NCI-H1694 treated with DMSO at 0.1 percent for 48 hours (cell line): ENCODE results near the gene RGS1.

Experiments
- DNase-seq: peaks from one replicate; lab custom pipeline; 2025; lab: John Stamatoyannopoulos, UW

The RGS1 gene

DNA sequence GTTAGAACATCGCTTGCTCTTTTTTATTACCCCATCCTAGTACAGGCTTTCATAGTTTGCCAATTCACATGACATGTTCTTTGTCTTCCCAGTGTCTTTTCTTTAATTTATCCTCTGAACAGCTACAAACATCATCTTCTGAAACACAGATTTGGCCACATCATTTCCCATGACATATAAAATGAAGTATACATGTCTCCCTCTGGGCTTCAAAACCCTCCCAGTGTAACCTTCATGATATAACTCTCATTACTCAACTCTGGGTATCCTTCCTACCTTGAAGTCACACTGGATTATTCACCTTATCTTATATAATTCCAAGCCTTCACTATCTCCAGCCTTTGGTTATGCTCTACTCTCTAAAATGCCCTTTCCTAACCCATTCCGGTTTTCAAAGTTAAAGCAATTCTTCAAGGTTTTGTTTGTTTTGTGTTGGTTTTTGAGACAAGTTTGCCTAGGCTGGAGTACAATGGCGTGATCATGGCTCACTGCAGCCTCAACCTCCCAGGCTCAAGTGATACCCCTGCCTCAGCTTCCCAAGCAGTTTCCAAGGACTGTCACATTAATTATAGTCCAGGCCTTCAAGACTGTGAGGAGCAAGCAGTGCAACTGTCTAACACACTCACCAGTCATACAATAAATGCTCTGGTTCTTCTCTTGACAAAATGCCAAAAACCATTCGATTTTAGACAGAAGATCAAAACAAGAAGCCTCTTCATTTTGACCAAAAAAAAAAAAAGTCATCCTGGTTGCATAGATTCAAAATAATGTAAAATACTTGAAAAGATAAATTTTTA, 5.8 kb downstream of the RGS1 start:
- DNase-seq: no peak

GRCh38 chr1:192584866-192585265, 9.3 kb downstream of the RGS1 start:
- no peak for DNase-seq

GRCh38 chr1:192587386-192588266, 12.1 kb downstream of the RGS1 start:
- no peak for DNase-seq

DNA sequence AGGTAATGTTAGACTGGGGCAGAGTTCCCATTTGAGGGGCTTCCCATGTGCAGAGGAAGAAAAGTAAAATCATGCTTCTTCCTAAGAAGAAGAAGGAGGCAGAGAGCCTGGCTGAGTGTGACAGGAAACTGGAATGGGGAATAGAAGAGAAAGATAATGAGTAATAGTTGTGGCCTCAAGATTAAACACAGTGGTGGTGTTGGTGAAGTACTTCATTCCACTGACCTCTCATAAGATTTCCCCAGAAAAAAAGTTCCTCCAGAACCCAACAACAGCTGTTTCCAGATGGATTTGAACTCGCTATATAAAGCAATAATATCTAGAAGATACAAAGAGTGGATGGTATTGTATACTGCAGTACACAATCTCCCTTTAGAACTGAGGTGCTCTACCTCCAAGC, 13.0 kb downstream of the RGS1 start:
- no peak for DNase-seq

DNA sequence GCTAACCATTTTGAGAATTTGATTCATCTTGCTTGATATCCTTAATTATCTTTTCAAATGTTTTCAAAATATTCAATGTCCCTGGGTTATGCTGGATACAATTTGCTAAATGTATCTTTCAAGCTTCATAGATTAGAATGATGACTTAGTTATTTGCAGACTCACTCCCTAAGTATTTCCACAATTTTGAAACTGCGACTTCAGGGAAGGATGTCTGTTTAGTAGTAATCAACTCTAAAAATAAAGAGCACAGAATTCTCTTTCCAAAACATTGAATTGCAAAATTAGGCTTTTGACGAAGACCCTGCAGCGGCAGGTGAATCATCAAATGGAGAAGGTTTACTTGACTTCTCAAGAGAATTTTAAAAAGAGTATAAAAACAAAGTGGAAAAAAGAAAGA, 14.2 kb downstream of the RGS1 start:
- DNase-seq: no peak

DNA sequence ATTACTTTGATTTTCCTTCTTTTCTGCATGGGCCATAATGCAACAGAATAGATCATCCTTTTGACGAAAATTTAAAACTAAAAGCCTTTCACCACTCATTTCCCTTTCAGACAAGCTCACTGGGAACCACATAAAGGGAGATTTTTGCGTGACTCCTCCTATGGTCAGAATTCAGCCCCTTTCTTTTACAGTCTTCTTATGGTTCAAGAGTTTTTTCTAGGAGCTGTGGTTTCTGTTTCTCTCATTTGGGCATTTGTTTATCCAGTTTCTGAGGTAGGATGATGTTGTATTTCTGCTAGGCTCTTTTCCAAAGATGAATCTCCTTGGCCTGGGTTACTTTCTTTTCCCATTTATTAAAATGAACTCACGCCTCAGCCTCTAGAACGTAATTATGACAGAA, 16.9 kb downstream of the RGS1 start:
- DNase-seq: no peak

DNA sequence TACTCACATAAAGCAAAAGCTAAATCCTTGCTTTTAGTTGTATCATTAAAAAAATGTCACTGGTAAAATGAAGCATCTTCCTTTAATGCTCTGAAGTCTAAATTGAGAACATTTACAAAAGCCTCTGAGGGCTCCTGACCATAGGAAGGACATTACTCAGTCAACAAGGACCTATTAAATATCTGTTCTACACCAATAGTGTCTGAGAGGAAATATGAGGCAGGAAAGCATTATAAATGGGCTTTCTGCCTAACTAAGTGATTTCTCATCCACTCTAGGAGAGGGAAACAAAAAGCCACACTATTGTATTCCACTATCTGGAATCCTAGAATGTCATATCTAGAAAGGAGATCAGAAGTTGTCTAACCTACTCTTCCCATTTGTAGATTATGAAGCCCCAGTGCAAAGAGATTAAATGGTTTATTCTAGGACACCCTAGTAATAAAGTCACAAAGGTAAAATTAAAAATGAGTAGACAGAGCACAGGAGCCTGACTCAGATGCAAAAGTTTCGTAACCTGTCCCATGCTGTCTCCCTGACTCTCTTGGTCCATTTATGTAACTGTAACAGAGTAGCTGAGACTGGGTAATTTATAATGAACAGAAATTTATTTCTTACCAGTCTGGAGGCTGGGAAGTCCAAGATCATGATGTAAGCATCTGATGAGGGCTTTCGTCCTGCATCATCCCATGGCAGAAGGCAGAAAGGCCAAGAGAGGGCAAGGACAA, 17.6 kb downstream of the RGS1 start:
- no peak for DNase-seq

- DNase-seq: no peak
Measured at GRCh38 chr1:192595299-192595698, 19.7 kb downstream of the RGS1 start.

- DNase-seq: no peak
Measured at GRCh38 chr1:192598589-192598988, 23.0 kb downstream of the RGS1 start.

- DNase-seq: no peak
Measured at GRCh38 chr1:192600275-192600674, 24.7 kb downstream of the RGS1 start.

- no peak for DNase-seq
Measured at GRCh38 chr1:192601143-192601542, 25.6 kb downstream of the RGS1 start.

- no peak for DNase-seq
Measured at GRCh38 chr1:192601567-192601966, 26.0 kb downstream of the RGS1 start.

DNA sequence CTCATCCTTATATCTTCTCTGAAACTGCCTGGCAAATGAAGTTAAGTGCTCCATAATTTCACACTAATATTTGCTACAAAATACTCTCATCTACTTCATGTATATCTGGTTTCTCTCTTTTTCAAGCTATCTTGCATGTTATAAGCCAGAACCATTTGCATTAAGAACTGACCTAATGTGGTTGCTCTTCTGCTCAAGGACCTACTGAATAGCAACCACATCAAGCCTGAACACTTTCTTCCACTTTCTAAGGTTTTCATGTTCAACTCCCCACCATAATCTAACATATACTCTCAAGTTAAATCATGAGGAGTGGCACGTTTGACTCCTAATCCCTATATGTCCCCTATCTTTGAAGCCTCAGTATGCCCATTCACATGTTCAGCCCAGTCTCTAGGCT, 27.2 kb downstream of the RGS1 start:
- no peak for DNase-seq

GRCh38 chr1:192603218-192603787, 27.7 kb downstream of the RGS1 start:
- no peak for DNase-seq

DNA sequence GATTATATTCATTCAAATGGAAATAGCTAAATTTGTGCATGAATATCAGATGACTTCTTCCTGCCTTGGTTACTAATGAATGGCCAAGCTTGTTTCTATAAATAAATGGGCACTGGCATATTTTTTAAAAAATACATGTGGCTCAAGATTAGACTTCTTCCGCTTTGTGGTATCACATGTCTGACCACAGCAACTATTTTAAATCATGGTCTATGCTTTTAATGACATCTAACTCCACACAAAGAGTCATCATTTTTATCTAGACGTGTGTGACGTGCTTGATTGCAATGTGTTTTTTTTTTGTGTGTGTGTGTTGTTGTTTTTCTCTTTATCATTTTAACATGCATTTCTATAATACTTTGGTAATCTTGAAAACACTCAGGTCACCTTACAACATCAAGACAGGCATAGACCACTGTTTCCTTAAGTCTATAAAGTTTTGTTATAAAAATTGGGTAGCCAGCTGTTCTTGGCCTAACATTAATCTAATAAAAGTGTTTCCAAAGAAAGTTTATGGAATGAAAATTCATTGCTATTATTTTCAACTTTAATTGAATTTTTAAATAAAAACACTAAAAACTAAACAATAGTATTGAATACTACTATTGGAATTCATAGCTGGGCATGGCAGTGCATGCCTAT, 29.5 kb downstream of the RGS1 start:
- no peak for DNase-seq

GRCh38 chr1:192608671-192609070, 33.1 kb downstream of the RGS1 start:
- DNase-seq: no peak

DNA sequence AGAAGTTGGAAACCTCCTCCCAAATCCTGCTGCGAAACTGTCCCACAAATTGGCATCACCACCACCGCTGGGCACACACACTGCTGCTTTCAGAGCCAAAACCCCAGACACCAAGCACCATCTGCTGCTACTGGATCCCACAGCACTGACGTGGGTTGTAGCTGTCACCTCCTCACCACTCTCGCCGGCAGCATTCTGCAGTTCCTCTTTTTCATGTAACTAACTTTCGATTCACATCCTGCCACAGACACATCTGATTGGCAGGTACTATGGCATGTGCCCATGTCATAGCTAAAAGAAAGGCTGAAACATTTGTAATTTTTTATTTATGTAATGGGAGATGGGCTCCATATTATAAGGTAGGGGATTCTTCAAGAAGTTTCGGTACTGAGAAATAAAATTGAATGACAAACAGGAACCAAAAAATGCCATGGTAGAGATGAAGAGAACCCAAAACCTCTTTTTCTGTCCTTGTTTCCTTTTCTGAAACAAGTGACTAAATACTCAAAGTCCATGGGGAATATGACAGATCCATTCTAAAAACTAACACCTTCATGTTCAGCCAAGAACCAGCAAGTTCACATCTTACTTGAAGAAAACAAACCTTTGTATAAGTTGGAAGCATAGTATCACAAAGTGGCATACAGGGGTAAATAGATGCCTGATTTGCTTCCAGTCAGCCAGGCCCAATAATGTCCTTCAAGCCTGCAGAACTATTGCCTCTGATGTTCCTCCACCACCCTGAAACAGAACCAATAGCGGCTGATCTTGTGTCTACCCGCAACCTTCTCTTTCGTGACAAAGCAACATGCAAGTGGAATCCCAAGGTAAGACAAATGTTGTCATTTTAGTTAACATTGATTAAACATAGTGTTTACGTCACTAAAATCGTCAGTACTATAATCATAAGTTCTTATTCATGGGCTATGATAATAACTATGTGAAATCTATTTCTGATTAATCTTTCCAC, 33.8 kb downstream of the RGS1 start:
- peak; percentile 10 for DNase-seq

DNA sequence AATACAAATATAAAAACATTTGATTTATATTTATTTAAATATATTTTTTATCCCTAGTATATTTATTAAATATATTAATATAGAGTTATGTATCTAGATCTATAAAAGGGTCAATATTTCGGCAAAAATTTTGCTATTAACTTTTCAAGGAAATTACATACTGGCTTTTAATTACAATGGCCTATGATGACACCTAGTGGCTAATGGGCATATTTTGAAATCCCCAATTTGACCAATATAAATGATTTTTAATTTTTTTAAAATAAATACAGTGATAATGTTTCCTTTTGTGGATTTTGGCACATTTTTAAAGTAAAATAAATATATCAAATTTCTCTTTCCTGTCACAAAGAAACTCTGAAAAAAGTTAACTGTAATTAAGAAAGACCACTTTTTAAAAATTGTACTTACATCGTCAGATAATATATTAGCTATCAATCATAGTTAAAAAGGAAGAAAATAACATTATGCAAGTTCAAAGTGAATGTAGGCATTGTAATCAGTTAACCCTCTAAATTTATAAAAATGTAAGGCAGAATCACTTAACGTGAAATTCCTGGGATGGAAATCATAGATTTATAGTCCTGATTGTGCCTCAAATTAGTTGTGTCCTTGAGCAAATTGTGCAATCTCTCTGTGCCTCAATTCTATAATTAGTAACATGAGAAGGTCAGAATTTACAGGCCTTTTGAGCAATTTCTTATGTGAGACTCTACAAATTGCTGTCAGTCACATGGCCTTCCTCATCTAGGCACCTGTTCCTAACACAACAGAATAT, 34.7 kb downstream of the RGS1 start:
- peak; percentile 7 for DNase-seq

DNA sequence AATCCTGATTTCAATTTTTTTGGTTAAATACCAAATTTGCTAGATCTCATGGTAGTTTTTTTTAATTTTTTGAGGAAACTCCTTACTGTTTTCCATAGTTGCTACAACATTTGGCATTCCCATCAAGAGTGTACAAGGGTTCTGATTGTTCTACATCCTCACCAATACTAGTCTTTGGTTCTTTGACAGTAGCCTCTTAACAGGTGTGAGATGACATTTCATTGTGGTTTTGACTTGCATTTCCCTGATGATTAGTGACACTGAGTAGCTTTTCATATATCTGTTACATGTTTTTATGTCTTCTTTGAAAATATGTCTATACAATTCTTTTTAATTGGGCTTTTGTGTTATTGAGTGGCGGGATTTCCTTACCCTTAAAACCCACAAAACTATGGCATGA, 39.5 kb downstream of the RGS1 start:
- DNase-seq: no peak
